ENCODE data around the gene PTEN. TPM values are rescaled to one million over a fixed set of nuclear protein-coding genes. Genes with fewer than 3 reads are reported as not detected.

The PTEN gene
- total and polyA plus RNA-seq, 7 donors = 27.0 to 180 (median 80.0) TPM

DNA sequence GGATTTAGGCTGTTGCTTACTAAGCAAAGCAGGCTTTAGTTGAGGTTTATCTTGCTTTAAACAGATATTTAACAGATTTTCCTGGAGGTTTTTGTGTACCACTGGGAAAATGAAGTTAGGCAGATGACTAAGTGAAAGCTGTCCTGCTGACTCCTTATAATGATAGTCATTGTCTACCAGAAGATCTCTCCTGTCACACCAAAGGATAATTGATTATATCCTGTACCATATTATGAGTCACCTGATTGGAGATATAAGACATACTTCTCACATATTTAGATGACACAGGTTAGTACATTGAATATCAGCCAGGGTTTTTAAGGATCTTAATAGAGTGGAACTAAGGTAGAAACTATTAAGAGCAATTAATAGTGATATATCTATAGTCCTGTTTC lies 68.4 kb downstream of the PTEN start:
- Histone ChIP-seq H3K27me3 (no peaks in the 10 kb centered on the region), H3K27ac (no peak overlapping the region), H3K4me3 (no peak overlapping the region), H3K36me3 (peaks cover 0 to 17% (median 2%) of the 10 kb centered on the region in 4 donors), H3K9me3 (no peaks in the 10 kb centered on the region), H3K4me1 (peaks cover 0 to 51% (median 39%) of the 10 kb centered on the region in 4 donors)
- TF ChIP-seq EP300 (IDR thresholded peaks at IDR 0.05) (no peak), POLR2AphosphoS5 (IDR thresholded peaks at IDR 0.05) (no peak), POLR2A (IDR thresholded peaks at IDR 0.05) (no peak)
- TF ChIP-seq, protein P1, sequence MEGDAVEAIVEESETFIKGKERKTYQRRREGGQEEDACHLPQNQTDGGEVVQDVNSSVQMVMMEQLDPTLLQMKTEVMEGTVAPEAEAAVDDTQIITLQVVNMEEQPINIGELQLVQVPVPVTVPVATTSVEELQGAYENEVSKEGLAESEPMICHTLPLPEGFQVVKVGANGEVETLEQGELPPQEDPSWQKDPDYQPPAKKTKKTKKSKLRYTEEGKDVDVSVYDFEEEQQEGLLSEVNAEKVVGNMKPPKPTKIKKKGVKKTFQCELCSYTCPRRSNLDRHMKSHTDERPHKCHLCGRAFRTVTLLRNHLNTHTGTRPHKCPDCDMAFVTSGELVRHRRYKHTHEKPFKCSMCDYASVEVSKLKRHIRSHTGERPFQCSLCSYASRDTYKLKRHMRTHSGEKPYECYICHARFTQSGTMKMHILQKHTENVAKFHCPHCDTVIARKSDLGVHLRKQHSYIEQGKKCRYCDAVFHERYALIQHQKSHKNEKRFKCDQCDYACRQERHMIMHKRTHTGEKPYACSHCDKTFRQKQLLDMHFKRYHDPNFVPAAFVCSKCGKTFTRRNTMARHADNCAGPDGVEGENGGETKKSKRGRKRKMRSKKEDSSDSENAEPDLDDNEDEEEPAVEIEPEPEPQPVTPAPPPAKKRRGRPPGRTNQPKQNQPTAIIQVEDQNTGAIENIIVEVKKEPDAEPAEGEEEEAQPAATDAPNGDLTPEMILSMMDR (IDR thresholded peaks at IDR 0.05) = no peak
- intact Hi-C loops (cut with DNase I) = no loop called here
- DNase-seq = no peak

DNA sequence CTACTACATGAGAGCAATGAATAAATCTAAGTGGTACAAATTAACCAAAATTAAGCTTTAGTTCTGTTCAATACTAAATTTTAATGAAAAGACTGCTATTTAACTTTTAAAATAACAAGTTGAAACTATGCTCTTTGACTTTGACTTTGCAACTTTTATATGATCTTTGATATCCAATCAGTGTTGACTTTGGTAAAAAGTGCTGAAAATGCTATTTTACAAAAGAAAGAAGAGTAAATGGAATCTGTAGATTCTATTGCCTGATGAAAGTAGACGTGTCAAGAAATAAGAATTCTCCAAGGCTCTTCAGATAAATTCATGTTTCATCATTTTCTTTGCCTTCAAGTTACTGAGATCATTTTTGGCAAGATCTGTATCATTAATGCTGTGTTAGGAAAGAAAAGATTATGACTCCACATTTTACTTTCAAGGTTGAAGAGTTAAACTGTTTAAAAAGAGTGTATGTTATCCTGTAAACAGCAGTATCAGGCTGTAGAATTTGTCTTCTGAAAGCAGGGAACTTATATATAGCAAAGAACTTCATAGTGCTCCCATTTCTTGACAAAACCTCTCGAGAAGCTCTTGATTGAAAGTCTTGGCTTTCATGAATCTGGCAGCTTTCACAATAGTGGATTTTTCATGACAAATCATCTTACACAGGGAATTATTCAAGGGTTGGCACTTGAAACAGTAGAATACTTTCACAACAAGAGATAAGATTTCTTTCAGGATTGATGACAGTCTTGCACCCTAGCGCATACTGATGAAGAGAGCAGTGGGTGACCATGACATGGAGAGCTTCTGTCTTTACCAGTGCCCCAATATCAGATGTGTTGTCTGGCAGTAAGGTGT lies 72.1 kb downstream of the PTEN start:
- H3K36me3 ChIP-seq = peaks cover 0 to 22% (median 2%) of the 10 kb centered on the region in 4 donors
- H3K9me3 ChIP-seq = no peaks in the 10 kb centered on the region
- 90 to 95% methylated on average over 3 of the region's 3 CpGs for WGBS, 2 donors
- H3K27me3 ChIP-seq = no peaks in the 10 kb centered on the region
- H3K4me3 ChIP-seq = no peak overlapping the region
- H3K27ac ChIP-seq = no peak overlapping the region
- intact Hi-C loops (cut with DNase I) = no loop called here
- no peak for DNase-seq
- peaks cover 0 to 30% (median 13%) of the 10 kb centered on the region in 4 donors for H3K4me1 ChIP-seq
- TF ChIP-seq EP300 (IDR thresholded peaks at IDR 0.05) (no peak), POLR2AphosphoS5 (IDR thresholded peaks at IDR 0.05) (no peak), POLR2A (IDR thresholded peaks at IDR 0.05) (no peak)
- TF ChIP-seq, protein P1 (IDR thresholded peaks at IDR 0.05) = no peak

DNA sequence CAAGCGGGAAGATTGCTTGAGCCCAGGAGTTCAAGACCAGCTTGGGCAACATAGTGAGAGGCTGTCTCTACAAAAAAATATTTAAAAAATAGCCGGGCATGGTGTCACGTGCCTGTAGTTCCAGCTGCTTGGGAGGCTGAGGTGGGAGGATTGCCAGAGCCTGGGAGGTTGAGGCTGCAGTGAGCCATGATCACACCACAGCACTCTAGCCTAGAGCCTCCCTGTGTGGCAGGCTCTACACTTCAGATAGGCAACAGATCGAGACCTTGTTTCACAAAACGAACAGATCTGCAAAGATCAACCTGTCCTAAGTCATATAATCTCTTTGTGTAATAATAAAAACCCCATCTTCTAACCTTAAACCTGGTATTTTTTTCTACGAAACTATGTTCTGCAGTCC lies 76.8 kb downstream of the PTEN start:
- Histone ChIP-seq H3K4me1 (peaks cover 0 to 15% (median 0%) of the 10 kb centered on the region in 4 donors), H3K27ac (no peak overlapping the region)
- 95 to 98% methylated on average over 6 of the region's 6 CpGs for WGBS, 2 donors

DNA sequence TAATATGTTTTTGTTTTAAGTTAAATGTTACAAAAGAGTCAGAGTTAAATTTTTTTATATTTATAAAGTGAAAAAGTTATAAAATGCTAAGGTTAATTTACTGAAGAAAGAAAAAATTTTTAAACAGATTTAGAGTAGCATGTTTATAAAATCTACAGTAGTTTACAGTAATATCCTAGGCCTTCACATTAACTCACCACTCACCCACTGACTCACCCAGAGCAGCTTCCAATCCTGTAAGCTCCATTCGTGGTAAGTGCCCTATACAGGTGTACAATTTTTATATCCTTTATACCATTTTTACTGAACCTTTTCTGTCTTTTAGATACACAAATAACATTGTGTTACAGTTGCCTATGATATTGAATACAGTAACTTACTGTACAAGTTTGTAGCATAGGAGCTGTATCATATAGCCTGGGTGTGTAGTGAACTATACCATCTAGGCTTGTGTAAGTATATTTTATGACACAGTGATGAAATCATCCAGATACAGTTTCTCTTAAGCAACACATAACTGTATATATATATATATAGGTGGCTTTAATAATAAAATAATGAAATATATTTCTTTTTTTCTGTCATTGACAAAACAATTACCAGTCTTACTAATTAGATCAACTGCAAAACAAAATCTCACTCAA lies 79.6 kb downstream of the PTEN start:
- 76 to 82% methylated on average over 1 of the region's 1 CpG for WGBS, 2 donors
- no peak for TF ChIP-seq EP300 (IDR thresholded peaks at IDR 0.05)
- TF ChIP-seq, protein P1 (IDR thresholded peaks at IDR 0.05) = no peak
- TF ChIP-seq POLR2AphosphoS5 (IDR thresholded peaks at IDR 0.05) = no peak
- Histone ChIP-seq H3K9me3 (no peaks in the 10 kb centered on the region), H3K4me1 (peaks cover 0 to 5% (median 0%) of the 10 kb centered on the region in 4 donors), H3K4me3 (no peak overlapping the region), H3K36me3 (peaks cover 0 to 15% (median 0%) of the 10 kb centered on the region in 4 donors), H3K27ac (no peak overlapping the region), H3K27me3 (no peaks in the 10 kb centered on the region)
- DNase-seq = no peak
- intact Hi-C loops (cut with DNase I) = no loop called here

More for the DNA sequence above, 76.8 kb downstream of the PTEN start:
- Histone ChIP-seq H3K27me3 (no peaks in the 10 kb centered on the region), H3K9me3 (no peaks in the 10 kb centered on the region), H3K4me3 (no peak overlapping the region), H3K36me3 (peaks cover 0 to 21% (median 2%) of the 10 kb centered on the region in 4 donors)
- TF ChIP-seq, protein P1 (IDR thresholded peaks at IDR 0.05) = no peak
- TF ChIP-seq EP300 (IDR thresholded peaks at IDR 0.05) = no peak
- no peak for TF ChIP-seq POLR2AphosphoS5 (IDR thresholded peaks at IDR 0.05)
- no peak for TF ChIP-seq POLR2A (IDR thresholded peaks at IDR 0.05)
- intact Hi-C loops (cut with DNase I) = no loop called here
- no peak for DNase-seq

Data from sigmoid colon (tissue), 7 donors.